Rectal smooth muscle tissue (tissue), 1 donor: ENCODE measurements around the gene PRKCZ.

Experiments
- H3K27ac ChIP-seq: one replicate; pipeline ENCODE4 v1.7.0; 2013; ENCODE audit warnings: low read depth, low read length, inconsistent platforms
- H3K27me3 ChIP-seq: one replicate; pipeline ENCODE4 v1.7.0; 2013; ENCODE audit warnings: low read length; ENCODE audit not compliant: control insufficient read depth, insufficient read depth
- H3K36me3 ChIP-seq: one replicate; pipeline ENCODE4 v1.7.0; 2013; ENCODE audit warnings: low read length; ENCODE audit not compliant: control insufficient read depth, insufficient read depth
- H3K4me1 ChIP-seq: one replicate; pipeline ENCODE4 v1.7.0; 2013; ENCODE audit warnings: low read length; ENCODE audit not compliant: control insufficient read depth, insufficient read depth
- H3K4me3 ChIP-seq: one replicate; pipeline ENCODE4 v1.7.0; 2013; ENCODE audit warnings: low read length
- H3K9ac ChIP-seq: one replicate; pipeline ENCODE4 v1.7.0; 2013; ENCODE audit warnings: low read length

PRKCZ gene

GRCh38 chr1:2230781-2231531 is 180.7 kb downstream of the PRKCZ start:
- H3K36me3 ChIP-seq, result no peaks in the 10 kb centered on the region
- peak overlapping the region; percentile 95 for H3K4me3 ChIP-seq
- peaks cover 34% of the 10 kb centered on the region for H3K4me1 ChIP-seq
- peak overlapping the region; percentile 19 for H3K9ac ChIP-seq
- H3K27ac ChIP-seq, result peak overlapping the region; percentile 68
- H3K27me3 ChIP-seq, result no peaks in the 10 kb centered on the region

DNA sequence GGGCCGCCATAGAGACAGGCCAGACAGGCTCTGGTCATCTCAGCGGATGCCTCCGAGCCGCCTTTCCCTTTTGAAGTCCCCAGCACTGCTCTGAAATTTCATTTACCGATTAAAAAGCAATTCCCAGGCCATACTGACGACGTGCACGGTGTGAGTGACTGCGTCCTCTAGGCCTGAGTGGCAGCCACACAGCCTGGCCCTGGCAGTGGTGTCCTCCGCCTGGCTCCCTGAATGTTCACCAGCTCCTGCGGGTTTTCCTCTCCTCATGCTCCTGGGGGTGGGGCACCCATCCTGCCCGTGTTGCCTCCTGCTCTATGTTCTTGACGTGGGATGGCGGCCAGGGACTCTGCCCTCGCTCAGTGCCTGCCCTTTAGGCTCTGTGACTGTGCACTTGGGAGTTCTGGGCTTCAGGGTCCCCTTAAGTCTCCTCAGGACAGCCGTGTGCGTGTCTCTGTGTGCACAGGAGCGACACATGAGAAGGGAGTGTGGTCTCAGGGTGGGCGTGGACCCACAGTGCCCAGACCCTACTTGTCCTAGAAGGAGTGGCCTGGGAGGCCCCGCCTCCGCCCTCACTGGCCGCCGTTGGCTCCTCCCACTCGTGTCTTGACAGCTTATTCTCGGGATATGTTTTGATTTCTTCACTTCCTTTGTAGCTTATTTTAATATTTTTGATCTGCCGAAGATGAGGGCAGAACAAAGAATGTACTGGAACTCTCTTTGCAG is 181.5 kb downstream of the PRKCZ start:
- H3K4me1 ChIP-seq, result peaks cover 35% of the 10 kb centered on the region
- no peaks in the 10 kb centered on the region for H3K36me3 ChIP-seq
- H3K27ac ChIP-seq, result peak overlapping the region; percentile 72
- H3K4me3 ChIP-seq, result peak overlapping the region; percentile 95
- H3K27me3 ChIP-seq, result no peaks in the 10 kb centered on the region
- peak overlapping the region; percentile 26 for H3K9ac ChIP-seq

GRCh38 chr1:2232255-2232915 is 182.2 kb downstream of the PRKCZ start:
- Histone ChIP-seq H3K27me3 (no peaks in the 10 kb centered on the region), H3K9ac (peak overlapping the region; percentile 59), H3K4me3 (peak overlapping the region; percentile 95), H3K4me1 (peaks cover 41% of the 10 kb centered on the region), H3K36me3 (no peaks in the 10 kb centered on the region), H3K27ac (peak overlapping the region; percentile 72)

DNA sequence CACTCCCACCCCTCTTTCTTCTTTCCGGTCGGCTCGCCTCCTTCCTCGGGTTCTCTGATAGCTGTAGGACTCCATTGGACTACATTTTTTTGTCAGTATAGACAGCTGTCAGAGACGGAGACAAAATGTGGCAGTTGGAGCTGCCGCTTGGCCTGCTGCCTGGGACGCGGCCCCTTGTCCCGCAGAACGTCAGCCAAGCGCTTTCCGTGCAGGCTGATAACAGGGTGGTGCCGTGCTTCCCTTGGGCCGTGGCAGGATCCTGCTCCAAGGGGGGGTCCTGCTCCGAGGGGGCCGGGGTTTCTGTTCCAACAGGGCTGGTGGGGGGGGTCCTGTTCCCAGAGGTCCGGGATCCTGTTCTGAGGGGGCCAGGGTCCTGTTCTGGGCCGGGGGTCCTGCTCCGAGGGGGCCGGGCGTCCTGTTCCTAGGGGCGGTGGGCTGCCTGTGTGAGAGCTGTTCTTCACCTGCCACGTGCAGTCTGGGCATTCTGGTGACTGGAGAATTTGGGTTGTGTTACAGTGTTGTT is 182.8 kb downstream of the PRKCZ start:
- Histone ChIP-seq H3K4me1 (peaks cover 47% of the 10 kb centered on the region), H3K36me3 (no peaks in the 10 kb centered on the region), H3K27ac (peak overlapping the region; percentile 72), H3K9ac (no peak overlapping the region), H3K4me3 (peak overlapping the region; percentile 95), H3K27me3 (no peaks in the 10 kb centered on the region)

GRCh38 chr1:2233468-2233867 is 183.3 kb downstream of the PRKCZ start:
- Histone ChIP-seq H3K36me3 (no peaks in the 10 kb centered on the region), H3K4me3 (peak overlapping the region; percentile 54), H3K4me1 (peaks cover 52% of the 10 kb centered on the region), H3K27ac (peak overlapping the region; percentile 6), H3K27me3 (no peaks in the 10 kb centered on the region), H3K9ac (no peak overlapping the region)

GRCh38 chr1:2233997-2234761 is 184.0 kb downstream of the PRKCZ start:
- Histone ChIP-seq H3K9ac (peak overlapping the region; percentile 42), H3K36me3 (no peaks in the 10 kb centered on the region), H3K27me3 (no peaks in the 10 kb centered on the region), H3K4me3 (peak overlapping the region; percentile 54), H3K4me1 (peaks cover 59% of the 10 kb centered on the region), H3K27ac (peak overlapping the region; percentile 58)

- Histone ChIP-seq H3K27ac (peak overlapping the region; percentile 58), H3K36me3 (no peaks in the 10 kb centered on the region), H3K27me3 (no peaks in the 10 kb centered on the region), H3K4me1 (peaks cover 64% of the 10 kb centered on the region), H3K9ac (no peak overlapping the region), H3K4me3 (no peak overlapping the region)
These were observed 184.5 kb downstream of the PRKCZ start for GRCh38 chr1:2234762-2235113.
